DMS79 treated with DMSO at 0.1 percent for 48 hours (cell line): Measurements from ENCODE around the gene SUSD6.
"Not testable (repeated sequence)": the region's sequence is repeated elsewhere in the genome, so short reads cannot be mapped to it uniquely, and the experiment has no call there.

Source experiments
- DNase-seq: peaks from one replicate; lab custom pipeline; 2025; lab: John Stamatoyannopoulos, UW

SUSD6 gene

DNA sequence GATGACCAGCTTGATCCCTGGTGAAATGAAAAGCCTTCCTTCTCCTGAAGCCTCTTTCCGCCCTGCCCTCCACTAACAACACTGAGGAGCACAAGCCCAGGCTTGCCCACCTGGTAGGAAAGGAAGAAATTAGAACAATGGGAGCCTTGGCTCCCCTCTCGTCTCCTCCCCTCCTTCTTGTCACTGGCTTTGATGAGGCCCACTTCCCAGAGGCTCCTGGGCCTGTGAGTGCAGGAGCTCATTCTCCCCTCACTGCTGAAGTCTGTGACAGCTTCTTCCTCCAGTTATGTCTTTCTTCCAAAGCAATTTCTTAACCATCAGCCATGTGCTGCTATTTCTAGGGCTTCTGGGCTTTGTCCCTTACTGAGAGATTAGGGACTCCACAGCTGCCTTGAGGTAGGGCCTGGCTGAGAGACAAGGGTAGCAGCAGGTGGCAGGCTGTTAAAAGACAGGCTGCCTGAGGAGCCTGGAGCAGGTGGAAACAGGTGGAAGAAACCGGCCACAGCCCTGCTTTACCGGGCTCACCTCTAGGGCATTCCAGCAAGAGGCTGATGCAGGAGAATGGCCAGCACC lies 101.9 kb downstream of the SUSD6 start:
- DNase-seq = peak; percentile 99

DNA sequence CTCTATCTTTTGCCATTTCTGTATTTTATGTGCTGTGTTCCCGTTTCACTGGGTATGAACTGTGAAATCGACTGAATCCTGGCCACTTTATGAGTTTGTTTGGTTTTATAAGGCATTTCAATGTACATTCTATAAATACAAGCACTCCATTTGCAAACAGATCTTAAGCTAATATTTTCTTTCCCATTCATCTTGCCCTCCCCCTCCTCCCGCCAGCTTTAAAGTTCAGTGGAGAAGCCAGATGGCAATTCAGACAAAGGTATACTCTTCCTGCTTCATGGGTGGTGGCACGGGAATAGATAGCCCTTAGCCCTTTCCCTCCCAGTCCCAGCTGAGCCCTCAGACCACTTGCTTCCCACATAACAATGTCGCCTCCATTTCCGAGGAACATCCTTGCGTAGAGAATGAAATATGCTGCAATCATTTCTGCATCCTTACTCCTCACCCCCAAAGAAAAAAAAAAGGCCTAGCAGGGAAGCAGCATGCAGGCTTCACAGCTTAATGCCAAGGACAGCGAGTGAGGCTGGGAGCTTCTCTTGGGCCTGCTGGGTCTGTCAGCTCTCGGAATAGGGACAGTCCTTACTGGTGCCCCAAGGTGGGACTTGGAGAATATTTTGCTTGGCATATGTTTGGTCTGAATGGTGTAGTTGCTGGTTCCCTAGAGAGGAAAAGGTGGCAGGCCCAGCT lies 102.7 kb downstream of the SUSD6 start:
- peak; percentile 95 for DNase-seq

DNA sequence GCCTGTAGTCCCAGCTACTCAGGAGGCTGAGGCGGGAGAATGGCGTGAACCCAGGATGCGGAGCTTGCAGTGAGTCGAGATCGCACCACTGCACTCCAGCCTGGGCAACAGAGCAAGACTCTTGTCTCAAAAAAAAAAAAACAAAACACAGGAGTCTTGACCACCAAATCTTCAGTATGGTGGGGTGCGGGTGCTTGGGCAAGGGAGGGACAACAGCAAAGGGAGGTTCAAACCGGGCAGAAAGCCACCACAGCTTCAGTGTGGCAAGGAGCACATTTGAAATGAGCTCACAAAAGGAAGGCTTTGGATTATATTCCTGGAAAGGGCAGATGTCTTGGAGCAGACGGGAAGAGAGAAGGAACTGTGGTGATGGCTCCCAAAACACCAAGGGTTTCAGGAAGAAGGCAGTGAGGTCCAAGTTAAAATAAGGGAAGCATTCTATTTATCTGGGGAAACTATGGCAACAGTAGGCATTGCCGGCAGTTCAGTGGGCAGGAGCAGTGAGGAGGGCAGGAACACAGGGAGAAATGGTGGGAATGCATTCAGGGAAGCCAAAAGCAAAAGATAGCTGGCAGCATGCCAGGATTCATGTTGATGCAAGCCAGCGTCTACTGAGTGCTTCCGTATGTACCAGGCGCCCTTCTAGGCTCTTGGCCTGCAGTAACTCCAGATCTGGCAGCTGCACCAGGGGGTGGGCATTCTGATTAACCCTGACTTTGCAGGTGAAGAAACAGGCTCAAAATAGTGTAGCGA lies 104.5 kb downstream of the SUSD6 start:
- DNase-seq = peak; percentile 99

DNA sequence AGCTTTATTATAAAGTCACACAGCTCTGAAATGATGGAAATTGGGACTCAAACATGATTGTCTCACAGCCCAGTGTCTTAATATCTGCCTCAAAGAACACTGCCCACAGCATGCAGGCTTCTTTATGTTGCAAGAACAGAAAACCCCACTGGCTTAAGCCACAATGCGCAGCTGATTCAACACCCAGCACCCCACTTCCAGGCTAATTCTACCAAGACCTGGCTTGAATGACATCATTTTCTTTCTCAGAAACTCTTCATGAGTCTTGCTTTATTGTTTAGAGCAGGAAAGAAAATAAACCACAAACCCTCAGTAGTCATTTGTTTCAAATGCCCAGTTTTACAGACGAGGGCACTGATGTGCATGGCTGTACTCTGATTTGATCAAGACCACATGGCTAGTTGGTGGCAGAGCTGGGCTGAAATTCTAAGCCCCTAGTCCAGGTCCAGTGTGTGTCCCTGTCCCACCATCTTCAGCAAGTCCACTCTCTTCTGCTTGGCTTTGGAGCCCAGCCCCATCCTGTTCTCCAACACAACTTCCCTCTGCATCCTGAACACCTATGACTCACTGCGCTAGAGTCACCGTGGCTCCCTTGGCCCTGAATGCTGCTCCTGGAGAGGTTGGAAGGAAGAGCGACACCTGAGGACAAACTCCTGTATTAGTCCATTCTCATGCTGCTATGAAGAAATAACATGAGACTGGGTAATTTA lies 105.2 kb downstream of the SUSD6 start:
- peak; percentile 90 for DNase-seq

DNA sequence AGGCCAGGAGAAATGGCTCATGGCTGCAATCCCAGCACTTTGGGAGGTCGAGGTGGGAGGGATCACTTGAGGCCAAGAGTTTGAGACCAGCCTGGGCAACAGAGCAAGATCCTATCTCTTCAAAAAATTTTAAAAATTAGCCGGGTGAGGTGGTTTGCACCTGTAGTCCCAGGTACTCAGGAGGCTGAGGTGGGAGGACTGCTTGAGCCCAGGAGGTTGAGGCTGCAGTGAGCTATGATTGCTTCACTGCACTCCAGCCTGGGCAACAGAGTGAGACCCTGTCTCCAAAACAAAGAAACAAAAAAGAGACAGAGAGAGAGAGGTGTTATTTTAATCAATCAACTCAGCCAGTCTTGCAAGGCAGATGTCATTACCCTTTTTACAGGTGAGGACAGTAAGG lies 107.2 kb downstream of the SUSD6 start:
- not testable (repeated sequence) for DNase-seq

DNA sequence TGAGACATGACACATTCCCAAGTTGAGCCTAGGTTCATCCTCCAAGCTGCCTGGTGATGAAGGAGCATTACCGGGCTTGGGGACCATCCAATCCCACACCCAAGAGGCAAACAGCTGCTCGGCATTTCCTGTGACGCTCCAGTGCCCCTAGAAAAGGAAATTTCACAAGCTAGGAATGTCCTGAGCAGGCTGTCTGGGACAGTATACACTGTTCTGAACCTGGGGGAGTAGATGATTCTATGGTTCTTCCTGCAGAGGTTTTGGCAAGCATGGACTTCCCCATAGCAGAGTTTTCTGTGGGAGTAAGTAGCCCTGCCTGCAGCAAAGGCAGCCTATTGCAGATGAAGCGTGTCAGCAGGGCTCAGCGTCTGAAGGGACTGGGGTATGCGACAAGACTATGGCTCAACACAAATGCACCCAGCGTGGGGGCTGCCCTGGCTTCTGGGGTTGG lies 108.1 kb downstream of the SUSD6 start:
- peak; percentile 77 for DNase-seq

DNA sequence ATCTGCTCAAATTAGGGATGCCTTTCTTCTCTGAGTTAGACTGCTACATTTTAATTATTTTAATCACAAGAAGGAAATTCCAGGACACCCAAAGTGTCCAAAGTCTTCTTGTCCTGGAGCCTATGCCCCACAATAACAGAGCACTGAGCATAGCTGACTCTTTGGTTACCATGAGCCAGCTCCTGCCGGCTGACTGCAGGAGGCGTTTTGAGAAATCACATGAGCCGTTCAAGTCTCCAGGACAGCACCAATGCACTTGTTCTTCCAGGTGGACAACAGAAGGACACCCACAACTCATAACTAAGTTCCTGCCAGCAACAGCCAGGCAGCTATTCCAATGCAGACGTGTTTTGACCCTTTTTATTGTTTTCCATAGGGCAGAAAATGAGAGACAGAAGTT lies 109.5 kb downstream of the SUSD6 start:
- no peak for DNase-seq

DNA sequence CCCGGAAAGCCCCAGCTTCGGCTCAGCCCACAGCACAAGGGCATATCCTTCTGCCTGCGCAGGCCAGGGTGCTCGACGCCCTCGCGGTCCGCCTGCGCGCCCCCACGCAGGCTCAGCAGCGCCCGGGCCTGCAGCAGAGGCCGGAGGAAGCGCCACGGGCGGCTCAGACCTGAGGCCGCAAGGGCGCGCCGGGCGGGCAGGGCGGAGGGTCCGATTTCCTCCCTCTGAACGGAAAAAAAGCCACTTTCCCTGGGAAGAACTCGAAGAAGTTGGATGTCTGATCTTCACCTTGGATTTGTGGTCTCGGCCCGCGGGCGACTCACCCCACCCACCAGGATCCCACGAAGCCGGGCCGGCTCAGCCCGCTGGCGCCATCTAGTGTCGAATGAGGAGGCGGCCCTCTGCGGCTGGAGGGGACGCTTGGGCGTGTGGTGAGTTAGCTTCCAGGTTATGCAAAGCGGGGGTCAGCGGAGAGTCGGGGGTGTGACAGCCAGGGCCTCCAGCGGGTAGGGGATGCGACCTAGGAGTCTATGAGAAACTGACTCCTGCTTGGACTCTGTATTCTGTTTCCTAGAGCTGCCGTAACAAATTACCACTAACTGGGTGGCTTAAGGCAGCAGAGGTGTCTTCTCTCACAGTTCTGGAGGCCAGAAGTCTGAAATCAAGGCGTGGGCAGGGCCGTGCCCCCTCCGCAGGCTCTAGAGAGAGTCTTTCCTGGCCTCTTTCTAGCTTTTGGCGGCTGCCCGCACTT lies 115.5 kb downstream of the SUSD6 start:
- peak; percentile 79 for DNase-seq

DNA sequence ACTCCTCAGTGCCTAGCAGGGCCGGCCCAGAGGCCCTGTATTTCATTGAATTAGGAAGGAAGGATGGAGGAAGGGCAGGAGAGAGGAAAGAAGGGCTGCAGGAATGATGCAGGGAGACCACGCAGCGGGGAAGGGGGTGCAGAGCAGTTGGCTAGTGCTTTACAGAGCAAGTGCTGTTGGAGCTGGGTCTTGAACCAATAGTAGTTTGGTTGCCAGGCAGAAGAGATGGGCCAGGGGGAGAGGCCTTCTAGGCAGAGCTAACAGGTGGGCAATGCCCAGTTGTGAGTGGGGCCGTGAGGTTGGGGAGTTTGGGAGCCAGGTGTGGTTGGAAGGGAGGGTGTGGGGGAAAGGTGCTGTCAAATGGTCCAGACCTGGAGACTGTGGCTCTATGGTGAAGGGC lies 116.5 kb downstream of the SUSD6 start:
- no peak for DNase-seq

DNA sequence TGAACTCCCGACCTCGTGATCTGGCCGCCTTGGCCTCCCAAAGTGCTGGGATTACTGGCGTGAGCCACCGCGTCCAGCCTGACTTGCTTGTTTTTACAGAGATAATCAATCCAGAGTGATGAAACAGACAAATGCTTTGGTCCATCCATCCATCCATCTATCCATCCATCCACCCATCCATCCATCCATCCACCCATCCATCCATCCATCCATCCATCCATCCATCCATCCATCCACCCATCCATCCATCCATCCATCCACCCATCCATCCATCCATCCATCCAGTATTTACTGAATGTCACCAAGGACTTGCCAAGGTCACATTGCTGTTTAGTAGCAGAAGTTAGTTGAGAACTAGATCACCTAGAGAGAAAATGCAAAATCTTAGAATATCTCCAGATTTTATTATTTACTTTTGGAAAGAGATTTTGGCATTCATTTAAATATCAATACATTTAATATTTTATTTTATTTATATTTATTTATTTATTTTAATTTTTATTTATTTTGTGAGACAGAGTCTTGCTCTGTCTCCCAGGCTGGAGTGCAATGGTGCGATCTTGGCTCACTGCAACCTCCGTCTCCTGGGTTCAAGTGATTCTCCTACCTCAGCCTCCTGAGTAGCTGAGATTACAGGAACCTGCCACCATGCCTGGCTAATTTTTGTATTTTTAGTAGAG lies 120.7 kb downstream of the SUSD6 start:
- not testable (repeated sequence) for DNase-seq

DNA sequence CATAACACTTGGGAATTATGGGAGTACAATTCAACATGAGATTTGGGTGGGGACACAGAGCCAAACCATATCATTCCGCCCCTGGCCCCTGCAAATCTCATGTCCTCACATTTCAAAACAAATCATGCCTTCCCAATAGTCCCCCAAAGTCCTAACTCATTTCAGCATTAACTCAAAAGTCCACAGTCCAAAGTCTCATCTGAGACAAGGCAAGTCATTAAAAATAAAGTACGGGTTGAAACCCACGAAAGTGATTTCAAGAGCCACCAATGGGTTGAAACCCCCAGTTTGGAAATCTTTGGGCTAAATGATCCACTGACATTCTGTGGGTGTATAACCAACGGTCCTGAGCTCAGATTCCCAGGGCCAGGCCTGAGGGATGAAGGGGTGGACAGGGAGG lies 125.0 kb downstream of the SUSD6 start:
- not testable (repeated sequence) for DNase-seq

DNA sequence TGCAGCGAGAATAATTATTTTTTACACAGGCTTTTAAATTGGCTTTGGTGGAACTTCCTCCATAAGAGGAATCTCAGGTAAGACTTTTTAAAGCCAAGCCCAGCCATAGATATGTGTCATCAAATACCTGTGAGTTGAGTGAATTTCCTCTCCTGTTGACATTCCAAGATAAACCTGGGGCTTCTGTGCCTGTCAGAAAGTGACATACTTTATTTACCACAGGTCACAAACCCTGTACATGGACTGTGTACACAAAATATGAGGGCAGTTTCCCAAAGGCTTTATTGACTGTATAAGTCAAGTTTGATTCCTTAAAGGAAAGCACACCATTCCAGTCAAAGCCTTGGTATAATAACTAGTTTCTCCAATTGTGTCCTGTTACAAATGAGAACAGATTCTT lies 129.7 kb downstream of the SUSD6 start:
- no peak for DNase-seq

DNA sequence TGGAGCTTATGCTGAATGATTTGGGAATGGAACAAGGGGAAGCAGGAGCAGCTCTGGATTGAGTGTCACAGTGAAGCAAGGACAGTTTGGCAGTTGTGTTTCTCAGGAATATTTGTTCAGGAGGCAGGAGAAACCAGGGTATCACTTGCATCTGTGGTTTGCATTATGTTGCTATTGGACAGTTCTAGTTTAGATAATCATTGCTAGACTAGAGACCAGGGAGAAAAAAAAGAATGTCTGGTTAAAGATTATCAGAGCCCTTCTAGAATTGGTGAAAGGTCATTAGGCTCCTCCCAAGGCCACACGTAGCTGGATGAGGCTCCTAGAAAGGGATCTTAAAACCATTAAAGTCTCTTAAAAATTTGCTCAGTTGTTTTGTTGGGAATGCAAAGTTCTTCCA lies 138.6 kb downstream of the SUSD6 start:
- no peak for DNase-seq

DNA sequence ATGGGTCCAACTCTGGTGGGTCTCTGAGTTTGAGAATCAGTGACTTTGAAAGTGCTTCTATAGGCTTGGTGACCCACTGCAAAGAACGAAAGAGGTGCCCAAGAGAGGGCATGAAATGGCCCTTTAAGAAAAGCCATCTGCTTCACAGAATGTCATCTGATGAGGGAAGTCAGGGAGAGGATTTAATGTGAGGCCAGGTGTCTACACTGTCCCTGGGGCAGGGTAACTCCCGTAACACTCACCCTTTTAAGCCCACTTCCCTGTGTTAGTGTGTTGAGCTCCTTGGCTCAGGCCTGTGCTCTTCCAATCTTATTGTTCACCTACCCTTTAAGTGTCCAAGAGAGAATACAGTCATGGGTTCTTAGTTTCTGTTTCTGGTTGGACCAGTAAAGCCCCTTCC lies 139.1 kb downstream of the SUSD6 start:
- no peak for DNase-seq

DNA sequence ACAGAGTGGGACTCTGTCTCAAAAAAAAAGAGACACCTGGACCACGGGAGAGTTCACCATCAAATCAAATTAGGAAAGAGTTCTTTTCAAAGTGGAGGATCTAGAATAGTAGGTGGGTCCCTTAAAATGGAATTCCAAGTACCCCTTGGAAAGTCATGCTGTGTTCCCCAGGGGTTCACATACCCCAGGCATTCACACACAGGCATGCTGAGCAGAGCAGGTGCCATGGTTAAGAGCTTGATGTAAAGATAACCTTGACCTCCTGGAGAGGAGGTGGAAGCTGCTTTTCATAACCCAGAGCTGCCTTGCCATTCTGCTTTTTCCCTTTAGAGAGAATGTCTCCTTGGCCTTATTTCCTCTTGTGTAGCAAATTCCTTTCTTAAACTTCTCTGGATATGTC lies 141.4 kb downstream of the SUSD6 start:
- DNase-seq = no peak

DNA sequence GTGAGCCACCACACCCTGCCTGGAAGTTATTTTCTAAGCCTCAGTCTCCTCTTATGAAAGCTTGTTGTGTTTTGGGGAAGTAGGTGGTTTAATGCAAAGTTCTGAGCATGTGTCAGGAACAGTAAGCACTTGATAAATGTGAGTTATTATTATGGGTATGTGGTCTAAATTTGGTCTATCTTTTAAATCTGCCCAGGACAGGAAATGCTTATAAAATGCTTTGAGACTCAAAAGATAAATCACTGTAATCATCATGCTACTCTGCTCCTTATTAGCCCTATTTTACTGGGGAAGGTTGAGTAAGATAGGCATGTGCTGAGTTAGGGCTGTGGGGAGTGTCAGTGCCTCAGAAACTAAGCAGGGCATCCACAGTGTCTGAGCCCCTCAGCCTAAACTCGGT lies 142.5 kb downstream of the SUSD6 start:
- no peak for DNase-seq

DNA sequence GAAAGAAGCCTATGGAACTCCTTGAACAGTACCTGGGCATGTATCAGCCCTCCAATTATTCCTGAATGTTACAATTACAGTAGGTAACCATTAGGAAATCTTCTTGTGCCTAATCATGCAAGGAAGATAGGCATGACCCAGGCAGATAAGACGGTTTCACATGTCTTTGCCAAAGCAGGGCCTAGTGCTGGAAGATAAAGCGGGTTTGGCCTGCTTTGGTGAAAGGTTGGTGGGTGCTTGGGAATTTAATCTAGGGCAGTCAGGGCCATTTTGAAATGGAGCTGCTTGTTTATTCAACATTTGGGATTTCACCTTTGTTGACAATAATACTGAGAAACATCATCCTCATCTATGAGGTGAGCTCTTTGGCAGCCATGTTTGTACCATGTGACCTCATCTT lies 143.1 kb downstream of the SUSD6 start:
- no peak for DNase-seq

DNA sequence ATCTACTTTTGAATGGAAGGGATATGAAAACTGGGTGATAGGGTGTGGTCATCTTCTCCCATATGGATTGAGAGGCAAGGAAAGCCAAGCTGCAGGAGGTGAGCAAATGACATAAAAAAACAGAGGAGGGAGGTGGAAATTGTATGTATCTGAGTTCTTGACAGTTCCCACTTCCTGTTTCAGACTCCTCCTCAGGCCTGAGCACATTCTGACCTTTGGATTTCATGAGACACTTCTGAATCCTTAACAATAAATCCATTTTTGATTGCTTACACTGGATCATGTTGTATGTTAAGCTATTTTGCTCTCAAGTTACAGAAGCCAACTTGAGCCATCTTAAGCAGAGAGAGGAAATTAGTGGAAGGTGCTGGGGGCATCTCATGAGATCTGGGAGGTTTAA lies 143.9 kb downstream of the SUSD6 start:
- no peak for DNase-seq

DNA sequence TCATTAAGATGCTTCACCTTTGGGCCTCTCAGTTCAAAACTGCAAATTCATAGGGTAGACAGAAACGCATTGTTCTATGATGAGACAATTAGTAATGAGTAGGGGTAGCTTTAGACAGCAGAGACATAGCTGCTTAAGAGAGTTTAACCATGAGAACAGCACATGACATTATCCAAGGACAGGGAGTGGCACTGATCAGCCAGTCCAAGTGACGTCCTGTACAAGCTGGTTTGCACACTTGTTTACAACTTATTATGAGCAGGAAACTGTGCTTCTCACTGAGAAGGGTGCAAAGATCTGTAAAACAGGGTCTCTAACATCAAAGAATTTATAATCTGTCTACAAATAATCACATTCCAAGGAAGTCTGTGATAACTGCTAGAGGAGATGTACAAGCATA lies 144.4 kb downstream of the SUSD6 start:
- DNase-seq = no peak

DNA sequence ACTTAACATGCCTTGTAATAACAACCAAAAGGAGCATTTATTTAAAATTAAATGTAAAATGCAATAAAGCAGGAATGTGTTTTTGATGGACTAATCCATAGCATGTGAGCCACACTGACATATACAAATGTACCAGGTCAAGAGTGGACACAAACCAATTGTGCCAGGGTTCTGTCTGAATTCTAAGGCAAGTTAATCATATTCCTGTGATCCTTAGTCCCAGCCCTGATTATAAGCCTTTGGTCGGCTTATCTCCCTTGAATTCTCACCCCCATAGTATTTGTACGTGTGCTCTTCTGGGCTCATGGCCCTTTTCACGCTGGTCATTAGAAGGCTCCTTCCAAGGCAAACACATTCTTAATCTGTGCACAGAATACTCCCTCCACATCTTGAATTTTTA lies 144.9 kb downstream of the SUSD6 start:
- no peak for DNase-seq

DNA sequence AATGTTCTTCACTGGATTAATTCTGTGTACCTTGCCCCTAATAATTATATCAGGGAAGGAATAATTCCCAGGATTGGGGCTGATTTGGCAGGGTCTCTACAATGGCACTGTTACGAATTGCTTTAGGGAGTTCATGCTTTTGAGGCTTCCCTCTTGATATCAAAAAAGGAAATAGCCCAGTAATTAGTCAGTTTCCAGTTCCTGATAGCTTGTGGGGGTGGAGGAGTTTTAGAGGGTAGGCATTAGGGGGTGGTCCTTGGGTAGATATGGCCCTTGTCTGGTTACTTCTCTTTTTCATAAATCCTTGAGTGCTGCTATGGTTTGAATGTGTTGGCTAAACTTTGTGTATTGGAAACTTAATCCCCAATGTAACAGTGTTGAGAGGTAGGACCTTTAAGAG lies 149.4 kb downstream of the SUSD6 start:
- no peak for DNase-seq
